Stimulated activated CD4-positive, alpha-beta T cell treated with anti-CD3 and anti-CD28 coated beads, Interleukin-15, amount 100 ng/mL, for 24 hours (primary cell): ENCODE data around the gene UBE2F.
"Not testable (repeated sequence)": the region's sequence is repeated elsewhere in the genome, so short reads cannot be mapped to it uniquely, and the experiment has no call there.

Experiments used
- DNase-seq: peaks from one replicate; pipeline ENCODE4 v3.0.0-alpha.2; 2020

UBE2F gene

GRCh38 chr2:237981621-237982020 is 14.8 kb downstream of the UBE2F start:
- DNase-seq: not testable (repeated sequence)

DNA sequence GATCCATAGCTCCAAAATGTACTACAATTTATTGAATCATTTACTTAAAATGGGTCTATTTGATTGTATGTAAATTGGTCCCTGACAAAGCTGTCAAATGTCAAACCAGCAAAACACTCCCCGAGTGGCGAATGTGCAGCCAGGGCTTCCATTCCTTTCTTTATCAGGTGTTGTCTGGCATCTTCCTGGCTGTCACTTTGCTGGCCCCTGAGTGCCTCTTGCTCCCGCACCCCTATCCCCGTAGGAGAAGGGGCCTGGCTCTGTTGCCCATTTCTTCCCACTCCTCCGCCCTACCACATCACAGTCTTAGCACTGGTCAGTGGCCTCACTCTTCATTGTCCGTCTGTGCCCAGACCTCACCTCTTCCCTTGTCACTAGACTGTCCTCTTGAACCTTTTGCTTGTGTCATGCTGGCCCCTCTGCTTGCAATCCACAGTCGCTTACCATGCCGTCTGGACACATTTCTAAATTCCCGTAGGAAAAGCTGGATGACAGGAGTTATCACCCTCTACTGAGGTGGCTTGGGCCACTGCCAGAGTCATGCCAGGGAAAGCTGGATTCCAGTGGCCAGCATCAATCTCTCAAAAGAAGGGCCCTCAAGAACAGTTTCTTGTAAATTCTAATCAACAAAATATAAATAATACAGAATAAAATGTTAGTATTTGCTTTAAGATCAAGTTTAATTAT is 15.4 kb downstream of the UBE2F start:
- DNase-seq: no peak

DNA sequence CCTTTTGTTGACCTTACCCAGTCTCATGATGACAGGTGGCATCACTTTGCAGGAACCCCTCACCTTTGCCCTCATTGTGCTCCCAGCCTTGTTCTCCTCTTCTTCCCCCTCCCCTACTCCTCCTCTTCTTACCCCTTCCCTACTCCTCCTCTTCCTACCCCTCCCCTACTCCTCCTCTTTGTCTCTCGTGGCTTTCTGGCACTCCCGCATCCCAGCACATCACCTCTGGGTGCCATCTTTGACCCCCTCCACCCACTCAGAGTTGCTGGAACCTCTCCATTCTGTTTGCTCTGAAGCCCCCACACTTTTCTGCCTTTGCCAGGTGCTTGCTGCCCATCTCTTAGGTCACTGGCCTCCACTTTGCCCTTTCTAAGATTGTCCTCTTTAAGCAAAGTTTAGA is 17.1 kb downstream of the UBE2F start:
- DNase-seq: no peak

- DNase-seq: no peak
Measured at GRCh38 chr2:237987268-237987667, 20.5 kb downstream of the UBE2F start.

DNA sequence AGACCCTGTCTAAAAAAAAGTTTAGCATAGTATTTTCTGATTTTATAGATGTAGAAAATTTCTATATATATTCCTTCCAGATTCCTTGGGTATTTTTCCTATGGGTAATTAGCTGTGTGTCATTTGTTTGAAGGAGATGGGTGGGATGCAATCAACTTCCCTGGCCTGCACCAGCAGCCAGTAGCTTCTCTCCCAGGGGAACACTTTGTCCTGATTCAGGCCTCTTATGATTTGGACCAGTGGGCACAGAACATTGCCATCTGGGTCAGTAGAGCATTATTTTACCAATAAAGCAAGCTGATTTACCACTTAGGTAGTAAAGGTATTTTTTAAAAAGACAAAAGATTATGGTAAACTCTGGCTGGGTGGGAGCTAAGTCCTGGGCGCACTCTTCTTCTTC is 26.9 kb downstream of the UBE2F start:
- no peak for DNase-seq

DNA sequence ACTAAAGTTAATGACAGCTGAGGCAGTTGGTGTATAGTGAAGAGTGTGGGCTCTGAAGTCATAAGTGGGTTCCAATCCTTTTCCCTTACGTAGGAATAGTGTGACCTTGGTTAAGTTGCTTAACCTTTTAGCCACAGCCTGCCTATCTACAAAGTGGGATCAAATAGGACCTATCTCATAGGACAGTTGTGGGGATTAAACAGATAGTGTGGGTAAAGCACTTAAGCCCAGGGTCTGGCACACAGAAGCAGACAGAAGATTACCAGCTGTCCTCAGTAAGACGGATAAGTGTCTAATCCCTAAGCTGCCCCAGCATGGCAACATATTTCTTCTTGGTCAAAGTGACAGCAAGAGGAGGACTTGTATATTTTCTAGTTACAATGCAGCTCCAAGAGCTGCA is 28.2 kb downstream of the UBE2F start:
- DNase-seq: no peak

DNA sequence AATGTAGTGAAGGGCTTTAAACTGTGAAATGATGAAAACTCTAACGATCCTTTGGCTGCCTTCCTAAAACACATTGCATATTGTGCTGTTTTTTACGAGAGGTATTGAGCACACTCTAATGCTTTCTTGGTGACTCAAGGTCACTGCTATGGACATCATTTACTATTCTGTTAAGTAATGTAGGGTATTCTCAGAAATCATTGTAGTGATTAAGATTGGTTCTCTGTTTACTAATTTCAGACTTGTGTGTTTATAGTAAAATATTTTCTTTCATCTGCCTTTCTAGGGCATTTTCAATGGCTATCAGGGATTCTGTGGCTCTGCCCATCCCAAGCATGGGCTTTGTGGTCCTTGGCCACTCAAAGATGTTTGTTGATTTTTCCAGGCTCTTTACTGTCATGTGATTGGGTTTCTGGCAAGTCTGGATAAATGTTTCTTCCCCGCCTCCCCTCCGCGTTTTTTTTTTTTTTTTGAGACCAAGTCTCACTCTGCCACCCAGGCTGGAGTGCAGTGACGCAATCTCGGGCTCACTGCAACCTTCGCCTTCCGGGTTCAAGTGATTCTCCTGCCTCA is 29.3 kb downstream of the UBE2F start:
- no peak for DNase-seq

GRCh38 chr2:237997521-237997920 is 30.7 kb downstream of the UBE2F start:
- DNase-seq: no peak

DNA sequence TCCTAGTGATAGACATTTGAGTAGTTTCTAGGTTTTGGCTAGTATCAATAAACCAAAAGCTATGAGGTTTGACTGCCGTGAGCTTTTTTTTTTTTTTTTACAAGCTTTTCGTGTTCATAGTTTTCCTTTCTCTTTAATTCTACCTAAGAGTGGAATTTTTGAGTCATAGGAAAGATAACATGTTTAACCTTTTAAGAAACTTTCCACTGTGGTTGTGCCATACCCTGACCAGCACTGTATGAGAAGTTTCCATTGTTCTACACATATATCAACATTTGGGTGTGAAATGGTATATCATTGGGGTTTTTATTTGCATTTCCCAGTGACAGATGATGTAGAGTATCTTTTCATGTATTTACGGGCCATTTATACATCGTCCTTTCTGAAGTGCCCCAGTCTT is 31.7 kb downstream of the UBE2F start:
- peak; percentile 37 for DNase-seq

GRCh38 chr2:238003234-238004031 is 36.6 kb downstream of the UBE2F start:
- peak; percentile 42 for DNase-seq

DNA sequence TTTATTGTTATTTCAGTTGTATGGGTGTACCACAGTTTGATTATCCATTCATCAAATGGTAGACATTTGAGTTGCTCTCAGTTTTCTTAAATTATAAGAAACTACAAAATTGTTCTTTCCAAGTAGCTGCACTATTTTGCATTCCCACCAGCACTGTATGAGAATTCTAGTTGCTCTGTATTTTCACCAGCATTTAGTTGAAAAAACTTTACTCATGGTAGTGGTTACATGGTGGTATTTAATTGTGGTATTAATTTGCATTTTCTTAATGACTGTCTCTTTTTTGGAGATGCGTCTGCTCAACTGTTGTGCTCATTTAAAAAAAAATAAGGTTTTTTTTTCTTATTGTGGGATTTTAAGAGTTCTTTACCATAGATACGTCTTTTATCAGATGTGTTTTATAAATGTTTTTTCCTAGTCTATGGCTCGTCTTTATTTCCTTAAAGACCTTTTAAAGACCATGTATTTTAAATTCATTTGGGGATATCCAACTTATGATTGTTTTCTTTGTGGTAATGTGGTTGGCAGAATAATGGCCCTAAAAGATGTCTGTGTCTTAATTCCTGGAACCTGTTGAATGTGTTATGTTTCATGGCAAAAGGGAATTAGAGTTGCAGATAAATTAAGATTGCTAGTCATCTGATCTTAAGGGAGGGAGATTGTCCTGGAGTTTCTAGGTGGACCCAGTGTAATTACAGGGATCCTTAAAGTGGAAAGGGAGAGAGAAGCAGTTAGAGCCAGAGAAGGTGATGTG is 37.4 kb downstream of the UBE2F start:
- DNase-seq: no peak

- DNase-seq: no peak
Measured at GRCh38 chr2:238005528-238005927, 38.7 kb downstream of the UBE2F start.

DNA sequence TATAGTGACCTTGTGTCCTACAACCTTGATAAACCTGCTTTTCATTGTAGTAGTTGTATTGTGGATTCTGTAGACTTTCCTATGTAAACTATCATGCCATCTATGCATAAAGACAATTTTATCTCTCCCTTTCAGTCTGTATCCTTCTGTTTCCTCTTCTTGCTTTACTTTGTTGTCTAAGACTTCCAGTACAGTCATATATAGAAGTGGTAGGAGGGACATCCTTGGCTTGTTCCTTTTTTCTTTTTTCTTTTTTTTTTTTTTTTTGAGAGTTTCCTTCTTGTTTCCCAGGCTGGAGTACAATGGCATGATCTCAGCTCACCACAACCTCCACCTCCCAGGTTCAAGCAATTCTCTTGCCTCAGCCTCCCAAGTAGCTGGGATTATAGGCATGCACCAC is 39.7 kb downstream of the UBE2F start:
- DNase-seq: no peak

GRCh38 chr2:238007924-238008323 is 41.1 kb downstream of the UBE2F start:
- DNase-seq: no peak

DNA sequence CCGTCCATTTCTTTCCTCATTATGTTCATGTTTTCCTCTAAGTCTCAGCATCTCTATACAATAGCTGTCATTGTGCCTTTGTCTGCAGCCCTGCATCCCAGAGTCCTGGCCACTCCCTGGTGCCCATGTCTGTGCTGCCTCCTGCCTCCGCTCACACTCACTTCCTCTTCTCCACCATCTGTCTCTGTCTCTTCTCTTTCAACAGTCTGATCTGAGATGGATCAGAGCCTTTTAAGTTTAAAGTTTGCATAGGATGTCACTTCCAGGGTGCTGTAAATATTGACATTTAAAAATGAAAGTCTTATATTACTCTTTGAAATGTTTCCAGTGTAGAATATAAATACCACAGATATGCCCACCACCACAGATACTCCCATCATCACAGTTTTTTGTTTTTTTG is 42.7 kb downstream of the UBE2F start:
- DNase-seq: no peak

- no peak for DNase-seq
Measured at GRCh38 chr2:238010572-238010971, 43.8 kb downstream of the UBE2F start.

GRCh38 chr2:238013806-238014205 is 47.0 kb downstream of the UBE2F start:
- DNase-seq: no peak

DNA sequence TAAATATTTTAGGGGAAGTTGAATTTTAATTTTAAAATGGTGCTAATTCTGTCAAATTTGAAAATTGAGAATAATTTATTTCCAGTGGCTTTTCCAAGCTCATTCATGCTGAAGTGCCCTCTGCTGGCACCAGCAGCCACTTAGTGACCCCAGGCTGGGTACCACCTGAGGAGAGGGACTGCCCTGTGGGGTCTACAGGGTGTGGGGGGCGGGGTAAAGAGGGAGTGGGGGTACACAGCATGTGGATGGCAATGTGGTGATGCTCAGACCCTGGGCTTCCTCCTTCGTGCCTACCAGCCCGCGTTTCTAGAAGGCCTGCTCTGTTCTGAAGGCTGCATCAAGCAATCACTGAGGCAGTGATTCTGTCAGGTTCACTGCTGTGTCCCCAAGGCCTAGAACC is 48.9 kb downstream of the UBE2F start:
- no peak for DNase-seq

- no peak for DNase-seq
Measured at GRCh38 chr2:238016526-238016925, 49.7 kb downstream of the UBE2F start.

DNA sequence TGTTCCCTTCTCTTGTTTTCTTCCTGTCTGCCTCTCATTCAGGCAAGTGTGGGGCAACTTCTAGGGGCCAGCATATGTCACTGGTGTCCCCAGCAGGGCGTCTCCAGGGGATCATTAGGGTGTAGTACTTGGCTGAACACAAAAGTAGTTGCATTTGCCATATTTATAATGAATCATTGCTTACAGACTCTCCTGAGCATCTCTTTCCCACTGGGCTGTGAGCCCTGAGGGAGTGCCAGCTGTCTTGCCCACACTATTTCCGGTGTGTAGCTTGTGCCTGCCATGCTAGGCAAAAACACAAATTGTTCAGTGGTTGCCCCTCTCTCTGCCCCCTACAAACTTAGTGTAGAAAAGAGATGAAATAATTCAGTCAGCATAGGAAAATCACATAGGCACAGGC is 53.1 kb downstream of the UBE2F start:
- DNase-seq: no peak

GRCh38 chr2:238020816-238021215 is 54.0 kb downstream of the UBE2F start:
- no peak for DNase-seq

GRCh38 chr2:238021327-238021726 is 54.5 kb downstream of the UBE2F start:
- DNase-seq: no peak

- no peak for DNase-seq
Measured at GRCh38 chr2:238022594-238023157, 55.9 kb downstream of the UBE2F start.
